Suprapubic skin (tissue), 3 donors: ENCODE measurements around the gene ZNF674.

Experiments used
- CTCF ChIP-seq, 2 donors: fragments of 200-600 bp in 1 of 2; fragments of 450-650 bp in 1 of 2; sonication (generic) in 1 of 2; IDR thresholded peaks; one replicate each; pipeline ENCODE4 v1.5.1; 2016 to 2019; ENCODE audit warnings: antibody characterized with exemption in 2 of 2, mild to moderate bottlenecking in 1 of 2, moderate library complexity in 1 of 2
- POLR2A ChIP-seq, 2 donors: fragments of 450-650 bp; IDR thresholded peaks; one replicate each; pipeline ENCODE4 v1.6.1; 2017; ENCODE audit warnings: antibody characterized with exemption in 2 of 2, mild to moderate bottlenecking in 2 of 2, moderate library complexity in 2 of 2

- no peak for TF ChIP-seq POLR2A (IDR thresholded peaks at IDR 0.05)
- no peak for TF ChIP-seq CTCF (IDR thresholded peaks at IDR 0.05)
Measured at GRCh38 chrX:46502848-46503247, 42.4 kb downstream of the ZNF674 start.
